KOPT-K1 (cell line): ENCODE measurements around the gene CST3.

Source experiments
- H3K27ac ChIP-seq: fragments of 200-600 bp; sonication (generic); 2 replicates; pipeline ENCODE4 v1.5.1; 2016; ENCODE audit warnings: antibody characterized with exemption, mild to moderate bottlenecking, low read depth, low read length; ENCODE audit not compliant: poor library complexity, severe bottlenecking
- H3K36me3 ChIP-seq: fragments of 200-600 bp; sonication (generic); 2 replicates; pipeline ENCODE4 v1.5.1; 2017; ENCODE audit warnings: antibody characterized with exemption, mild to moderate bottlenecking, low read length, moderate library complexity; ENCODE audit not compliant: insufficient read depth
- H3K9me3 ChIP-seq: fragments of 200-600 bp; sonication (generic); 2 replicates; pipeline ENCODE4 v1.5.1; 2017; ENCODE audit warnings: antibody characterized with exemption, low read length, mild to moderate bottlenecking; ENCODE audit not compliant: insufficient read depth, poor library complexity, severe bottlenecking

The CST3 gene

GRCh38 chr20:23588434-23589403 lies 49.0 kb downstream of the CST3 start:
- Histone ChIP-seq H3K27ac (no peak overlapping the region), H3K36me3 (no peaks in the 10 kb centered on the region), H3K9me3 (no peaks in the 10 kb centered on the region)

GRCh38 chr20:23587631-23588030 lies 50.1 kb downstream of the CST3 start:
- no peaks in the 10 kb centered on the region for H3K36me3 ChIP-seq
- no peaks in the 10 kb centered on the region for H3K9me3 ChIP-seq
- no peak overlapping the region for H3K27ac ChIP-seq

DNA sequence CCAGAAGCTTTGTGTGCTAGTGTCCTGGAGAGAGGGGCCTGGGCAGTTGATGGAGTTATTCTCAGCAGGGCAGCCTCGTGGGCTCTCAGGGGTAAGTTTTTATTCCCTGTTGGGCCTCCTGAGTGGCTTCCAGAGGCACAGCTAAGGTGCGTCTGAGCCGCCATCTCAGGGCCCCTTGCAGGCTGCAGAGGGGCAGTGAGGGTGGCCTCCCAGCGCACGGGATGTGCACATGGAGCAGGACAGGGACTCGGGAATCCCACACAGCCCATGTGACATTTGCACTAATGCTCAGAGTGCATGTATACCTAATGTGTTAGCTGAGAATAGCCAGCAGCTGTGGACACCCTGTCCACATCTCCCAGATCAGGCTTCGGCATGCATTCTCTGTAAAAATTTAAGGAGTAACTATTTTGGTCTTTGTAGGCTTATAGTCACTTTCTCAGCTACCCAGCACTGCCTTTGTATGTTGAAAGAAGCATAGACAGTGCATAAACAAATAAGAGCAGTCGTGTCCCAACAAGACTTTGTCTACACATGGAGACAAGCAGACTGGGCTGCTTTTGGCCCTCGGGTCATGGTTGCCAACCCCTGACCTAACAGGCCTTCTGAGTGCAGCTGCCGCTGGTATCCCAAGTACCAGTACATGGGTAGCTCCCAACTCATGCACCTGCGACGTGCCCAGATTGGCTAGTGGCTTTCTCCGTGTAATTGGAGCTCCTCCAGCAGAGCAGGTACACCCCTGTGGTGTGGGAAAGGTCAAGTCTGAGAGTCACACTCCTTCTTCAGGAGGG lies 50.8 kb downstream of the CST3 start:
- H3K27ac ChIP-seq = no peak overlapping the region
- H3K9me3 ChIP-seq = no peaks in the 10 kb centered on the region
- no peaks in the 10 kb centered on the region for H3K36me3 ChIP-seq

- Histone ChIP-seq H3K27ac (no peak overlapping the region), H3K36me3 (no peaks in the 10 kb centered on the region), H3K9me3 (no peaks in the 10 kb centered on the region)
Measured at GRCh38 chr20:23585808-23586734, 51.7 kb downstream of the CST3 start.

DNA sequence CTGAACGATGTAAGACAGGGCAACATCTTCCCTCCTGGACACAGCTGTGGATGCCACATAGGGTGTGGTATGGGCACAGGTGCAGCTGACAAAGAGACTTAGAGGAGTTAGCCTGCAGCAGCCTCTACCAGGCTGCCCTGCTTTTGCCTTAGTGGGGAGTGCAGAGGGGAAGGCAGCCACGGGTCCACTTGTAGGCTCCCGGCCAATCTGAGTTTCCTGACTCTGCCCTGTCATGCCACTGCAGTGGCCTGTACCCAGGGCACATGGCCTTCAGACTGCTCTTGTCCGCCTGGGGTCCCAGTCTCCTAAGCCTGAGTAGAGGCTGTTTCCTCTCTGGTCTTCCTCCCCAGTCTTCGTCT lies 52.3 kb downstream of the CST3 start:
- no peaks in the 10 kb centered on the region for H3K9me3 ChIP-seq
- no peak overlapping the region for H3K27ac ChIP-seq
- H3K36me3 ChIP-seq = no peaks in the 10 kb centered on the region

DNA sequence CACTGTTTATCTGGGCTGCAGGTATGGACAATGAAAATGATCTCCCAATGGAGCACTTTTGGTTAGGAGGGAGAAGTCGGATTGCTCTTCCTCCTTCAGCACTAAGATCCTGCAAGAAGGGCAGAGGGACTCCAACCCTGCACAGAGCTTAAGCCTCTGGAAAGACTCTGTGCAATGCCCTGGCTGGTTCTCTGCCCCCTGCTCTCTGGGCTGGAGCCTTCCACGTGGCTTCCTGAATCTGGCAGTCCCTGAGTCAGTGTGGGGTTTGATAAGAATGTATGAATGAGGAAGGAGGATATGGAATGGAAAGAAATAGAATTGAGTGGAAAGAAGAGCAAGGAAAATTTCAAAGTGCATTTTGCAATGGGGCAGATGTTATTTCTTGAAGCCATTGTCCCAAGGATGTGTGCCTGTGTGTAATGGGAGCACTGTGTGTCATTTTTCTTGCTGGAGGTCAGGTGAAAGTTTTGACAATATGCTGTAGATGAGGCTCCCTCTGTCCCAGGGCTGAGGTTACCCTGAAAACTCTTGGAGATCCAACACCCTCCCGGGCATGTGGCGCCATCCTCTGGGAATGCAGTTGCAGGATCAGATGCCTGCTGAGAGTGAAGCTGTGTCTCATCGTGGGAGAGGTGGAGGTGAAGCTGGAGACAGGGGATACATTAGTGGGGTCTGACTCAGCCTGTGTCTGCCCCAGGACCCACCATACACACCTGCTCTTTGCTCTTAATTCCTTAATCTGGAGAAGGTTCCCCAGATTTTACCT lies 53.1 kb downstream of the CST3 start:
- H3K27ac ChIP-seq = no peak overlapping the region
- no peaks in the 10 kb centered on the region for H3K36me3 ChIP-seq
- H3K9me3 ChIP-seq = no peaks in the 10 kb centered on the region
